Retinal pigment epithelial cell (primary cell): Measurements from ENCODE around the gene WNT11.

Experiments used
- DNase-seq: peaks from one replicate; pipeline ENCODE4 v3.0.0-alpha.2; 2010; ENCODE audit warnings: low read depth
- H3K4me3 ChIP-seq: 2 replicates; pipeline ENCODE4 v1.5.1; 2011; ENCODE audit warnings: mild to moderate bottlenecking, low read length, control low read depth, moderate library complexity
- TF ChIP-seq, protein P1 (sequence below): conservative IDR thresholded peaks from 2 replicates; pipeline ENCODE4 v1.5.1; 2011; ENCODE audit warnings: low read depth, low read length, control low read depth, inconsistent platforms

WNT11 gene

DNA sequence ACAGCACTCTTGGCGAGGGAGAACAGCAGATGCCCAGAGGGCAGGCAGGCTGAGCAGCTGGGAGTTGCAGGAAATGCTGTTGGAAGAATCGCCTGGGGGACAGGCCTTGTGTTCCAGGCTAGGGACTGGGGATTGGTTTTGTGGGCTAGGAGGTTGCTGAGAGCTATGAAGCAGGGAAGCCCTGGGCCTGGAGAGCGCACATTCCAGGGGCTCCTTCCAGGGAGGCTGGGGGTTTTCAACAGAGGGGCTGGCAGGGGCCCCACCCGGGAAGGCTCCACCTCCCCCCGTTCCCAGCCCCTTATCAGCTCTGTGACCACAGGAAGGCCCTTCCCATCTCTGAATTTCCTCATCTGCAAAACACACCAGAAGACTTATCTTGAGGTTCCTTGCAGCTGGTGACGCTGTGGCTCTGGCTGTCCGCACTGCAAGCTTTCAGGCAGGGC is 21.7 kb downstream of the WNT11 start:
- DNase-seq: no peak
- TF ChIP-seq, protein P1, sequence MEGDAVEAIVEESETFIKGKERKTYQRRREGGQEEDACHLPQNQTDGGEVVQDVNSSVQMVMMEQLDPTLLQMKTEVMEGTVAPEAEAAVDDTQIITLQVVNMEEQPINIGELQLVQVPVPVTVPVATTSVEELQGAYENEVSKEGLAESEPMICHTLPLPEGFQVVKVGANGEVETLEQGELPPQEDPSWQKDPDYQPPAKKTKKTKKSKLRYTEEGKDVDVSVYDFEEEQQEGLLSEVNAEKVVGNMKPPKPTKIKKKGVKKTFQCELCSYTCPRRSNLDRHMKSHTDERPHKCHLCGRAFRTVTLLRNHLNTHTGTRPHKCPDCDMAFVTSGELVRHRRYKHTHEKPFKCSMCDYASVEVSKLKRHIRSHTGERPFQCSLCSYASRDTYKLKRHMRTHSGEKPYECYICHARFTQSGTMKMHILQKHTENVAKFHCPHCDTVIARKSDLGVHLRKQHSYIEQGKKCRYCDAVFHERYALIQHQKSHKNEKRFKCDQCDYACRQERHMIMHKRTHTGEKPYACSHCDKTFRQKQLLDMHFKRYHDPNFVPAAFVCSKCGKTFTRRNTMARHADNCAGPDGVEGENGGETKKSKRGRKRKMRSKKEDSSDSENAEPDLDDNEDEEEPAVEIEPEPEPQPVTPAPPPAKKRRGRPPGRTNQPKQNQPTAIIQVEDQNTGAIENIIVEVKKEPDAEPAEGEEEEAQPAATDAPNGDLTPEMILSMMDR: no peak
- no peak overlapping the region for H3K4me3 ChIP-seq

DNA sequence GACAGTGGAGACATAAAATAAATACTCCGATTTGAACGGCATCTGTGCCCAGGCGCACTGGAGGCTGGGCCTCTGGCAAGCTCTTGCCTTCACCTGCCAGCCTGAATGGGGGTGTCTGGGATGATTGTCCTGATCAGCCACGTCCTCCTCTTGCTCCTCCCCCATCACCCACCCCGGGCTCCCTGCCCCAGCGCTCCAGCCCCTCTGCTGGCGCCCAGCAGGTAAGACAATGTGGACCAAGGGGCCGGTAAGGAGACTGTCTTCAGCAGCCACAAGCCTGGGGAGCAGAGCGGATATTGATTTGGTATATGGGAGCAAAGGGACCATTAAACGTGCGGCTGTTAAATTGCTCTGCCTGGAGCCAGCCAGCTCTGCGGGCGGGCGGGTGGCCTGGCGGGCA is 24.9 kb downstream of the WNT11 start:
- TF ChIP-seq, protein P1: no peak
- DNase-seq: no peak
- H3K4me3 ChIP-seq: no peak overlapping the region

DNA sequence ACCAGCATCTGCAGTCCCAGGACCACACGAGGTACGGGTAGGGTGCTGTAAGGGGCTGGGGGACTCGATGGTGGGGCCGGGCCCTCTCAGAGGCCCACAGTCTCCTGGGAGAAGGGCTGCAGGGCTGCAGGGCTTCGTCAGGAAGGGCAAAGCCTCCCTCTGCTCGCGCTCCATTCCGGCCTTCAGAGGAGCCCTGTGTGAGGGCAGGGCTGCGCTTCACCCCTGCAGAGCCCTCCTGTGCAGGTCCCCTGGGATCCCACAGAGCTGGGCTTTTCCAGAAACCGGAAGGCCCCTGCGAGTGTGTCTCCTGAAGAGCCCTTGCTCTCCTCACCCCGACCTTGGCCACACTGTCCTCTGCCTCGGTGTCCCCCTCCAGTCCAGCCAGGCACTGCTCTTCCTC is 27.2 kb downstream of the WNT11 start:
- TF ChIP-seq, protein P1: no peak
- DNase-seq: no peak
- no peak overlapping the region for H3K4me3 ChIP-seq

DNA sequence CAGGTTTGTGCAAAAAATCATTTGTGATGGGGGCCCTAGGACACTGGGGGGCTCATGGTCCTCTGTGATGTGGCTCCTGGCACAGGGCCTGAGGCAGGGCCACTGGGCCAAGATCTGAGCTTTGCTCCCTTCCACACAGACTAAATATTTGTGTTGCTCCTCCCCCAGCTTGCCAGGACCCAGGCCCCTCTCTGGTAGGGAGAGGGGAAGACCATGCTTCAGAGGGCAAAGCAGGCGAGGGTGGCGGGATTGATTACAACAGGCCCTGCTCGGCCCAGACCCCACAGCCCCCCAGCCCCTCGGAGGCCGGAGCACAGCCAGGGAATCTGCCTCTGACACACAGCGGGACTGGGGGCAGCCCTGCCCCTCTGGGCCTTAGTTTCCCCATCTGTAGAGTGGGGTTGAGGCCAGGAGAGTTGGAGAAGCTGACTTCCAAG is 29.0 kb downstream of the WNT11 start:
- TF ChIP-seq, protein P1: no peak
- no peak overlapping the region for H3K4me3 ChIP-seq
- no peak for DNase-seq

DNA sequence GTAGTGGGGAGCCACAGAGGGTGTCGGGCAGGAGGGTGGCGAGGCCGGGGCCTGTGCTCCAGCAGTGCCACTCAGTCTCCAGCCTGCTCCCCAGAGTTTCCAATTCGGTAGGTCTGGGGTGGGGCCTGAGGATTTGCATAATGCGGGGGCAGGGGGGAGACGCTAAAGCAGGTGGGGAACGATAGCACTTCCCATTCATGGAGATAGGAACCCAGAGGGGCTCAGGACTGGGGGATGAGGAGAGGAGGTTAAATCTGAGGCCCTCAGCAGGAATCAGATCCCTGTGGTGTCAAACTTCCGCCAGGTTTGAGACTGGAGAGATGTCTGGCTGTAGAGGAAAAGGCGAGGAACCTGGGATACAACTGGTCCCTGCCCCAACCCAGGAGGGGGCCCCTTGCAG is 29.8 kb downstream of the WNT11 start:
- DNase-seq: no peak
- TF ChIP-seq, protein P1: no peak
- H3K4me3 ChIP-seq: no peak overlapping the region

DNA sequence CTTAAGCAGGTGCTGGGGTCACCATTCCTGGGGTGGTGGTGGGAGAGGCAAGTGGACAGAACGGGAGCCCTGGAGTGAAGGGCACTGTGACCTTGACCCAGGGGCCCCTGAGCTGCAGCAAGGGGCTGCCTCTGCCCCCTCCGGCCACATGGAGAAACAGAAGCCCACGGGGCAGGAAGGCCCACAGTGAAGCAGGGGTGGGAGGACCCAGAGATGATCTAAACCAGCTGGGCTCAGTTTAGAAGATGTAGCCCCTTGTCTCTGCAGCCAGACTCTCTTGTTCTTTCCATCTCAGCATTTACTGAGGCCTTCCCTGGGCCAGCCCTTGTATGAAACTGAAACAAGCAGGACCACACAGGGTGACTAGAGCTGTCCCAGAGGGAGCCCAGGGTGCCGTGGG is 30.5 kb downstream of the WNT11 start:
- H3K4me3 ChIP-seq: no peak overlapping the region
- TF ChIP-seq, protein P1: no peak
- DNase-seq: no peak

DNA sequence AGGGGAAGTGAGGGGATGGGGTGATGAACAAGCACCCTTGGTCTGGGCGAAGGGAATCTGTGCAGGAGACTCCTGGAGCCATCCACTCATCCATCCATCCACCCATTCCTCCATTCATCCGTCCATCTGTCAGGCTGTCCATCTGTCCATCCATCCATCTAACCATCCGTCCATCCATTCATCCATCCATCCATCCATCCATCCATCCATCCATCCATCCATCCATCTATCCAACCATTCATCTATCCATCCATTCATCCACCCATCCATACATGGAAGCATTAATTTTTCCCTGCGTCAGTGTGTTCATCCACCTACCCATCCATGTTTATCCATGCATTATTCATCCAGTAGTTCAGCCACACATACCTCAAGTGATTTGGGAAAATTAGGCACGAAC is 32.0 kb downstream of the WNT11 start:
- TF ChIP-seq, protein P1: no peak
- DNase-seq: no peak
- no peak overlapping the region for H3K4me3 ChIP-seq
